GM12865 (cell line): ENCODE results near the gene RUNX1.

Source experiments
- DNase-seq: peaks from one replicate; pipeline ENCODE4 v3.0.0; 2010; ENCODE audit warnings: low read depth
- H3K4me3 ChIP-seq: 2 replicates; pipeline ENCODE4 v1.5.1; 2011; ENCODE audit warnings: mild to moderate bottlenecking, low read depth, low read length, control low read depth
- CTCF ChIP-seq: IDR thresholded peaks from 2 replicates; pipeline ENCODE4 v1.5.1; 2011; ENCODE audit warnings: low read length, control low read depth, low read depth, inconsistent platforms; ENCODE audit not compliant: insufficient read depth; ENCODE audit errors: missing control alignments

RUNX1 gene

GRCh38 chr21:34797921-34798535 is 251.1 kb downstream of the RUNX1 start:
- DNase-seq, result no peak
- no peak for TF ChIP-seq CTCF
- H3K4me3 ChIP-seq, result no peak overlapping the region

GRCh38 chr21:34797201-34797525 is 251.9 kb downstream of the RUNX1 start:
- TF ChIP-seq CTCF, result no peak
- DNase-seq, result no peak
- H3K4me3 ChIP-seq, result no peak overlapping the region

DNA sequence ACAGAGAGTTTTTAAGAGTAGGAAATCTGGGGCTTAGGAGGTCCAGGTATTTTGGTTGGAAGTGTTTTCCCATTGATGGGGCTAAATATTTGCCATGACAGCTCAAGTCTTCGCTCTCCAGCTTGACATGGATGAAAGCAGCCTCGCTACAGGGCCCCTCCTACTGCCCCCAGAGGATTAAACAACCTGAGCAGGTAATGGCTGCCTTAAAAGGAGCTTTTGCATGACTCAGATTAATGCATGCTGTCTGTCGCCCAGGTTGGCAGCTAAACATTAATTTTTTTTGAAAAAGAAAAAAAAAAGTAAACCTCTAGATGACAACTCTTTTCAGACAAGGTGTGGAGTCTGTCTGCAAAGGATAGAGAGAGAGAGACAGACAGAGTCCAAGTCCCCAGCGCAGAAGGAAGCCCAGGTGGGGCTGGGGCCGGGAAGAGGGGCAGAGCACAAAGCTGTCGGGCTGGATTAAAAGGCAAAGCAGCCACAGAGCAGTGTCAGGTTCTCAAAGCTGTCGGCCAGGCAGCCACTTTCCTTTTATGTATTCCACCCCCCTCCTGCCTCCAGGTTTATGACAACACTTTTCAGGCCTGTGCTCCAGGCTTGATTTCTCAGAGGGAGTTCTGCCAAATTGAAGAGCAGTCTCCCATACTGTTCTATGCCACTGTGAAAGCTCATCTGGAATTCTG is 252.4 kb downstream of the RUNX1 start:
- TF ChIP-seq CTCF, result no peak

DNA sequence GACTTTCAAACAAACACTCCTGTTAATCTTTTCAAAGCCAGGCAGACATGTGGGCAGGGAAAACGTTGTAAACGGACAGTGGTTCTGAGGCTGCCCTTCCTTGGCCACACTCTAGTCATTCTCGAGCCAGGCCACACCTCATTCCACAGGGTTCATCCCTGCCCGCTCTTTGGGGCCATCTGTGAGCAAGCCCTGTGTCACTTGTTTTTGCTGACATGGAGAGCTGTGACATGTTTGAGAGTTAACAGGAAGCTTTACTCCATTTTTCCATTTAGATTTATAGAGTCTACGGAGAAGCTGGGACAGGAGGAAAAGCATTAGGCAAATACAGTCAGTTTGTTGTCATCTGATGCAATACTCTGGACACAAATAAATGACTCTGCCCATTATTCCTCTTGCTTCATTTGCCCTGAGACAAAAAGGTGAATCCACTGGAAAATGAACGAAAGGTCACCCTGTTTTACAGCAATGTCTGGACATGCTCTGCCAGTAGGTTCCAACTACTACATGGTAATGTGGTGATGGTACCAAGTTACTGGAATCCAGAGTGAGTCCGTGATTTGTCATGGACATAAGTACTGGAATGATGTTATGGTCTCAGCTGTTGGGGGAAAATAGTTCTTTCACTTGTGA is 253.4 kb downstream of the RUNX1 start:
- TF ChIP-seq CTCF, result no peak
- no peak for DNase-seq
- no peak overlapping the region for H3K4me3 ChIP-seq

More for the DNA sequence above, 252.4 kb downstream of the RUNX1 start:
- H3K4me3 ChIP-seq, result no peak overlapping the region
- no peak for DNase-seq

GRCh38 chr21:34795175-34795547 is 253.9 kb downstream of the RUNX1 start:
- TF ChIP-seq CTCF, result no peak
- no peak for DNase-seq
- no peak overlapping the region for H3K4me3 ChIP-seq

DNA sequence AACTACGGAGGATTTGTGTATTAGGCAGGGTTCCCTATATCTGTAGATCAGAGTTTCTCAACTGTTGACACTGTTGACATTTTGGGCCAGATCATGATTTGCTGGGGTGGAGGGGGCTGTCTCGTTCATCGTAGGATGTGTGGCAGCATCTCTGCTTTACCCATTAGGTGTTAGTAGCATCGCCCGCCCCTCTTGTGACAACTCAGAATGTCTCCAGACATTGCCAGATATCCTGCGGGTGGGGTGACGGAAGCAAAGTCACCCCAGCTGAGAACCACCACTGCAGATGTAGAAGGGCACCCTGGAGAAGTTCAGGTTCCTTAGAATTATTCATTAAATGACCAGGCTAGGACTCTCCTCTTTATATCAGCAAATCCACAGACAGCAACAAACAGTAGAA is 254.4 kb downstream of the RUNX1 start:
- TF ChIP-seq CTCF, result no peak
- H3K4me3 ChIP-seq, result no peak overlapping the region
- no peak for DNase-seq
